ENCODE data around the gene SH3D21. TPM values are rescaled to one million over a fixed set of nuclear protein-coding genes. Genes with fewer than 3 reads are reported as not detected.

Gene SH3D21
- polyA plus RNA-seq, 3 donors, result 0.56 TPM; not detected in 2

DNA sequence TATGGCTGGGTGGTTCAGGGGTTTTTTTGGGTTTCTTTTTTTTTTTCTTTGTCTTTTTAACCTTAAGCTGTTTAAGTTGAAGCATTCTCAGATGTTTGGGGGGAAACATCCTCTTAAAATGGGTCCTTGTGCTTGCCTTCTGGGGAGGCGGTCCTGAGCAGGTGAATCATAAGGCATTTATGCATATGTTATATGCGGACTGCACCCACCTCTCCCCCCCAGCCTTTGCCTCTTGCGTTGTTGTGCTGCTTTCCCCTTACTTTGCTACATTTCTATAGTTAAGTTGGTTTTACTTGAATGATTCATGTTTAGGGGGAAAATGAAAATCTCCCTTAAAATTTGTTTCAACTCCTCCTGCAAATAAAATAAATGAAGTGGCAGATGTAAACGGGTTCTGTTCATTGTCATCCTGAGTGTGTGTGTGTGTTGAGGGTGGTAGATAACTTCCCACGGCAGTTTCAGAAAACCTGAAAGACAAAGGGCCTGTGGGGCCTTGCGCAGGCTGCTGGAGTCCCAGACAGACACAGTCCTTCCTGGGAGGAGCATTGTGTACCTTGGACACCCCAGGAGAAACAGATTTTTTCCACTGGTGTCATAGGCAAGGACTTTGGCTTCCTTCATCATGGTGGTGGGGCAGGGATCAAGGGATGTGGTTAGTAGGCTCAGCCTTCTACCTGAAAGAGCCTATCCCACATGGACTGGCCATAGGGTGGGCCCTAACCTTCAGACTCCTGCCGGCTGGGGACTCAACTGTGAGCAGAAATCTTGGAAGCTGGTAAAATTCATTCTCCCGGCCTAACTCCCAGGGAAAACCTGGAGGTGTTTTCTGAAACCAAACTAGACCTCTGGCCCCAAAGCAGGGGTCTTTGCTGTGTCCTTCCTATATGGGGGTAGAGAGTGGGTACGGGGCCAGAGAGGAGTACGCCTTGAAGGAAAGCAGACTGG lies 926 bp upstream of the SH3D21 start:
- Histone ChIP-seq H3K27ac (ENCODE audit: low read depth in 1 of 2, low read length in 2 of 2) (no peak overlapping the region), H3K27me3 (ENCODE audit: control insufficient read depth in 2 of 2, insufficient read depth in 2 of 2, low read length in 2 of 2) (peaks cover 0 to 4% of the 10 kb centered on the region in 2 donors), H3K79me2 (ENCODE audit: insufficient read depth, low read length) (no peaks in the 10 kb centered on the region), H3K4me2 (replicated peaks; ENCODE audit: extremely low read depth, low read length, poor library complexity, severe bottlenecking) (no peak overlapping the region), H3K4me1 (ENCODE audit: control insufficient read depth in 1 of 2, insufficient read depth in 2 of 2, low read length in 2 of 2) (peaks cover 26 to 41% of the 10 kb centered on the region in 2 donors), H3K9me3 (replicated peaks in 1 of 2; ENCODE audit: control insufficient read depth in 1 of 2, insufficient read depth in 1 of 2, low read length in 2 of 2) (no peaks in the 10 kb centered on the region), H3K4me3 (replicated peaks in 1 of 3; ENCODE audit: low read depth in 2 of 3, low read length in 3 of 3) (no peak overlapping the region), H3K9ac (ENCODE audit: insufficient read depth, low read length, poor library complexity, severe bottlenecking) (no peak overlapping the region), H2AFZ (ENCODE audit: insufficient read depth, low read depth, low read length, poor library complexity, severe bottlenecking) (no peak overlapping the region), H4K20me1 (ENCODE audit: insufficient read depth, low read length) (peaks cover 56% of the 10 kb centered on the region), H3K36me3 (replicated peaks in 1 of 2; ENCODE audit: control insufficient read depth in 1 of 2, insufficient read depth in 2 of 2, low read length in 2 of 2) (peaks cover 38 to 39% of the 10 kb centered on the region in 2 donors)
- DNase-seq, result no peak
- peaks cover 2 to 7% (median 5%) of the 10 kb centered on the region in 3 donors for H3K27me3 Mint-ChIP-seq (ENCODE audit: low read depth in 3 of 3)
- WGBS (ENCODE audit: insufficient coverage), result 97% methylated on average over 3 of the region's 10 CpGs
- H3K36me3 Mint-ChIP-seq, result peaks cover 44 to 47% of the 10 kb centered on the region in 2 donors
- TF ChIP-seq, protein P1, sequence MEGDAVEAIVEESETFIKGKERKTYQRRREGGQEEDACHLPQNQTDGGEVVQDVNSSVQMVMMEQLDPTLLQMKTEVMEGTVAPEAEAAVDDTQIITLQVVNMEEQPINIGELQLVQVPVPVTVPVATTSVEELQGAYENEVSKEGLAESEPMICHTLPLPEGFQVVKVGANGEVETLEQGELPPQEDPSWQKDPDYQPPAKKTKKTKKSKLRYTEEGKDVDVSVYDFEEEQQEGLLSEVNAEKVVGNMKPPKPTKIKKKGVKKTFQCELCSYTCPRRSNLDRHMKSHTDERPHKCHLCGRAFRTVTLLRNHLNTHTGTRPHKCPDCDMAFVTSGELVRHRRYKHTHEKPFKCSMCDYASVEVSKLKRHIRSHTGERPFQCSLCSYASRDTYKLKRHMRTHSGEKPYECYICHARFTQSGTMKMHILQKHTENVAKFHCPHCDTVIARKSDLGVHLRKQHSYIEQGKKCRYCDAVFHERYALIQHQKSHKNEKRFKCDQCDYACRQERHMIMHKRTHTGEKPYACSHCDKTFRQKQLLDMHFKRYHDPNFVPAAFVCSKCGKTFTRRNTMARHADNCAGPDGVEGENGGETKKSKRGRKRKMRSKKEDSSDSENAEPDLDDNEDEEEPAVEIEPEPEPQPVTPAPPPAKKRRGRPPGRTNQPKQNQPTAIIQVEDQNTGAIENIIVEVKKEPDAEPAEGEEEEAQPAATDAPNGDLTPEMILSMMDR (IDR thresholded peaks at IDR 0.05), result no peak
- H3K9me3 Mint-ChIP-seq, result peaks cover 0 to 2% (median 0%) of the 10 kb centered on the region in 7 donors
- peak overlapping the region in 1 of 2 donors; percentile 31 for H3K4me3 Mint-ChIP-seq
- peaks cover 44% of the 10 kb centered on the region for H3K4me1 Mint-ChIP-seq
- intact Hi-C loops (cut with micrococcal nuclease), result loop anchor here in 1 of 2 donors (10.0 kb wide), 1 partner anchor 1170 kb away; the partner anchor contains the start of gene ZC3H12A
- H3K27ac Mint-ChIP-seq, result peak overlapping the region; percentile 9 to 74 (median 68)

DNA sequence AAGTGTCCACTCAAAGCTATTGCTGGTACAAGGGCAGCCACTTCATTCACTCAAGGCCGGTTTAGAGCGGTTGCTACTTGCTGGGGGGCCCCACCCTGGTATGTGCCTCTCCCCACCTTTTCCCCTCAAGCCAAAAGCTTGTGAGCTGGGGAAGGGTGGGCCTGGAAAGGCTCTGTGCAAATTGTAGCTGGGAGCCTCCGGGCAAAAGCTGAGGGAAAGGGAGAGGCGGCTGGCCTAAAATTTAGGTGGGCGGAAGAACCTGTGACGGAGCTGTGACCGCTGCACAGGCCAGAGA lies 306 bp upstream of the SH3D21 start:
- H3K27me3 Mint-ChIP-seq (ENCODE audit: low read depth in 3 of 3), result peaks cover 3 to 7% (median 5%) of the 10 kb centered on the region in 3 donors
- Histone ChIP-seq H3K79me2 (ENCODE audit: insufficient read depth, low read length) (no peaks in the 10 kb centered on the region), H3K9ac (ENCODE audit: insufficient read depth, low read length, poor library complexity, severe bottlenecking) (peak overlapping the region; percentile 76), H3K4me2 (replicated peaks; ENCODE audit: extremely low read depth, low read length, poor library complexity, severe bottlenecking) (peak overlapping the region; percentile 87), H4K20me1 (ENCODE audit: insufficient read depth, low read length) (peaks cover 49% of the 10 kb centered on the region), H3K27ac (ENCODE audit: low read depth in 1 of 2, low read length in 2 of 2) (no peak overlapping the region), H3K36me3 (replicated peaks in 1 of 2; ENCODE audit: control insufficient read depth in 1 of 2, insufficient read depth in 2 of 2, low read length in 2 of 2) (peaks cover 32 to 33% of the 10 kb centered on the region in 2 donors), H2AFZ (ENCODE audit: insufficient read depth, low read depth, low read length, poor library complexity, severe bottlenecking) (peak overlapping the region; percentile 97), H3K27me3 (ENCODE audit: control insufficient read depth in 2 of 2, insufficient read depth in 2 of 2, low read length in 2 of 2) (peaks cover 0 to 4% of the 10 kb centered on the region in 2 donors), H3K4me3 (replicated peaks in 1 of 3; ENCODE audit: low read depth in 2 of 3, low read length in 3 of 3) (peak overlapping the region in 1 of 3 experiments; percentile 84), H3K4me1 (ENCODE audit: control insufficient read depth in 1 of 2, insufficient read depth in 2 of 2, low read length in 2 of 2) (peaks cover 26 to 35% of the 10 kb centered on the region in 2 donors), H3K9me3 (replicated peaks in 1 of 2; ENCODE audit: control insufficient read depth in 1 of 2, insufficient read depth in 1 of 2, low read length in 2 of 2) (no peaks in the 10 kb centered on the region)
- 100% methylated on average over 2 of the region's 7 CpGs for WGBS (ENCODE audit: insufficient coverage)
- DNase-seq, result no peak
- H3K4me3 Mint-ChIP-seq, result peak overlapping the region; percentile 92 to 93
- peak overlapping the region in 4 of 7 donors; percentile 13 to 71 (median 46) for H3K27ac Mint-ChIP-seq
- intact Hi-C loops (cut with micrococcal nuclease), result loop anchor here in 1 of 2 donors (10.0 kb wide), 1 partner anchor 1169 kb away; the partner anchor contains the start of gene ZC3H12A
- H3K9me3 Mint-ChIP-seq, result peaks cover 0 to 2% (median 0%) of the 10 kb centered on the region in 7 donors
- H3K36me3 Mint-ChIP-seq, result peaks cover 38 to 41% of the 10 kb centered on the region in 2 donors
- TF ChIP-seq, protein P1 (IDR thresholded peaks at IDR 0.05), result no peak
- peaks cover 38% of the 10 kb centered on the region for H3K4me1 Mint-ChIP-seq

All from CD14-positive monocyte (primary cell).